Urinary bladder (tissue), 4 donors: Measurements from ENCODE around the gene TPI1. TPM values are rescaled to one million over a fixed set of nuclear protein-coding genes. Genes with fewer than 3 reads are reported as not detected.
A peak's percentile ranks its signal among the peaks of the same experiment; 100 is the strongest.

Source experiments
- DNase-seq: peaks from one replicate; pipeline ENCODE4 v3.0.0-alpha.2; 2015; ENCODE audit errors: extremely low spot score
- H3K27ac ChIP-seq: one replicate; pipeline ENCODE4 v1.5.1; 2013; ENCODE audit warnings: low read depth, mild to moderate bottlenecking, moderate library complexity
- H3K36me3 ChIP-seq: one replicate; pipeline ENCODE4 v1.6.1; 2013; ENCODE audit warnings: mild to moderate bottlenecking, moderate library complexity; ENCODE audit not compliant: insufficient read depth
- H3K4me1 ChIP-seq: one replicate; pipeline ENCODE4 v1.6.1; 2013; ENCODE audit warnings: mild to moderate bottlenecking, moderate library complexity; ENCODE audit not compliant: insufficient read depth
- H3K4me3 ChIP-seq: one replicate; pipeline ENCODE4 v1.5.1; 2013; ENCODE audit warnings: low read depth, low read length
- WGBS: extraction: QIAGEN DNeasy Blood & Tissue Kit; methylation state at CpG from one replicate; pipeline ENCODE4 v1.1.7; 2013; 5-methylcytosine and 5-hydroxymethylcytosine counted together
- polyA plus RNA-seq: library from polyadenylated mRNA; stranded (reverse); fragments of 200-250 nt; gene quantifications from one replicate; pipeline ENCODE4 v1.2.3, GENCODE V29; 2013
- total RNA-seq: library from RNA; depleted of rRNA; stranded (reverse); fragments of >200 nt; gene quantifications from one replicate; pipeline ENCODE4 v1.2.3, GENCODE V29; 2014
- donor health status: healthy with polysubstance abuse.
- donor health status: healthy.

Gene TPI1
- total RNA-seq: 331 TPM
- polyA plus RNA-seq: 708 TPM

DNA sequence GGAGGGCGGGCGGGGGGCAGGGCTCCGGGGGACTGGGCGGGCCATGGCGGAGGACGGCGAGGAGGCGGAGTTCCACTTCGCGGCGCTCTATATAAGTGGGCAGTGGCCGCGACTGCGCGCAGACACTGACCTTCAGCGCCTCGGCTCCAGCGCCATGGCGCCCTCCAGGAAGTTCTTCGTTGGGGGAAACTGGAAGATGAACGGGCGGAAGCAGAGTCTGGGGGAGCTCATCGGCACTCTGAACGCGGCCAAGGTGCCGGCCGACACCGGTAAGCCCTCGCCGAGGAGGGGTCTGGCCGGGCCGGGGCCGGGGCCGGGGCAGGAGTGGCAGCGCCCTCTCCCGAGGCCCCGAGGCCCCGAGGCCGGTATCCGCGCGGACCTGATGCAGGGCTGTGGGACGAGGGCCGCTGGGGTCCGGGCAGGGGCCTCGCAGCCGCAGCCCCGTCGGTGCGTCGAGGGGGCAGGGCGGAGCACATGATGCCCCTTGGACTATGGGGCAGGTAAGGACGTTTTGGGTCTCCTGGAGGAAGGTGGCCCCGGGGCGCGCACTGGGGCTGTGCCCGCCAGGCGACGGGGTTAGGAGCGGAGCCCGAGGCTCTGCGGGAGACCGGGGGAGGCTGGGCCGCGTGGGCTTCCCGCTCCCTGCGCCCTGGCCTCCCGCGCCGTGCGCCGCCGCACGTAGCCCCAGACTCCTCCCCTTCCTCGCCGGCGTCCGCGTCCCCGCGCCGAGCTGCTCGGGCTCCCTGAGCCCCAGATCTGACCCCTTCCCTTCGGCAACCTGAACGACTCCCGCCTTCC, at the start of gene TPI1:
TPI1 (plus strand) TSS at position 119 of the 798 bp plus-strand sequence; CDS start at position 155, 36 bp downstream.
- Histone ChIP-seq H3K36me3 (no peaks in the 10 kb centered on the region), H3K4me1 (no peaks in the 10 kb centered on the region), H3K27ac (peak within 1 kb of the TSS; percentile 95), H3K4me3 (peak within 1 kb of the TSS; percentile 91)
- under 1% methylated on average over 86 of the region's 86 CpGs for WGBS
- DNase-seq: peak; percentile 42

DNA sequence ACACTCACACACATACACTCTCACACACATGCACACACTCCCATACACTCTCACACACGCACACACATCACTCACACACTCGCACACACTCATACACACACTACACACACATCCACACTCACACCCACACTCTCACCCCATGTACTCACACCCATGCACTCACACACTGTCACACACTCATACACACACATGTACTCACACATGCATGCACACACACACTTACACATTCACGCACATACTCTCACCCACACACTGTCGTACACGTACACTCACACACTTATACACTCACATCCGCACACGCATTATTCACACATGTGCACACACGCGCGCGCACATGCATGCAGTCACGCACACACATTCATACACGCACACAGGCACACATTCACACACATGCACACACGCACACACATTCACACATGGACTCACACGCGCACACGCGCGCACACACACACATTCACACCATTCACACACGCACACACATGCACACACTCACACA, 49.6 kb upstream of the TPI1 start:
- WGBS: 88% methylated on average over 20 of the region's 20 CpGs
- no peak overlapping the region for H3K4me3 ChIP-seq
- no peaks in the 10 kb centered on the region for H3K4me1 ChIP-seq
- DNase-seq: no peak
- no peak overlapping the region for H3K27ac ChIP-seq
- H3K36me3 ChIP-seq: no peaks in the 10 kb centered on the region

DNA sequence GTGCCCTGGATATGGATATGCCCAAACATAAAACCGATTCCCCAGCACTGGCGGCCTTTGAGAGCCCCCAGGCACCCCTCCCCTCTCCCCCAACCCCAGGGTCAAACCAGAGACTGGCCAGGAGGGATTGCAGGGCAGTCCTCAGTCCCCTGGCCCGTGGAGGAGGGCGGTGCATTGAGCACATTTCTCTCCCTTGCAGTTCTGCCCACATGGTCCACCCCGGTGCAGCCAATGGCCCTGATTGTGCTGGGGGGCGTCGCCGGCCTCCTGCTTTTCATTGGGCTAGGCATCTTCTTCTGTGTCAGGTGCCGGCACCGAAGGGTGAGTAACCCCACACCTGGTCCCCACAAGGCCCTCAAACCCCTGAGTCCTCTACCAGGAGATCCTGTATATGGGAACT, 49.1 kb upstream of the TPI1 start:
- DNase-seq: no peak
- H3K36me3 ChIP-seq: no peaks in the 10 kb centered on the region
- H3K4me3 ChIP-seq: no peak overlapping the region
- no peak overlapping the region for H3K27ac ChIP-seq
- 60% methylated on average over 10 of the region's 10 CpGs for WGBS
- no peaks in the 10 kb centered on the region for H3K4me1 ChIP-seq

DNA sequence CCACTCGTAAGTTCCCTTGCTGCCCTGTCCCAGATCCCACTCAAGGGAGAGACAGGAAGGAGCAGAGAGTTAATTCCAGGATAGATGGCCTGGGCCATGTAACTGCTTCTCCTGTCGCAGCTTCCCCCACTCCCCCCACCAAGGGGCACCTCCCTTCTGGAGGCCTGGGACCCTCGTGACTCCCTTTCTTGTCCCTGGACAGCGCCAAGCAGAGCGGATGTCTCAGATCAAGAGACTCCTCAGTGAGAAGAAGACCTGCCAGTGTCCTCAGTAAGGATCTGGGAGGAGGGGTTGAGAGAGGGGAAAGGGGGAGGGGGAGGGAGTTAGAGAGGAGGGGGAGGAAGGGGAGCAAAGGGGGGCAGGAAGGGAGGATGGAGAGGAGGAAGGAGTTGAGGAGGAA, 48.7 kb upstream of the TPI1 start:
- H3K27ac ChIP-seq: no peak overlapping the region
- no peak for DNase-seq
- WGBS: 63% methylated on average over 5 of the region's 5 CpGs

DNA sequence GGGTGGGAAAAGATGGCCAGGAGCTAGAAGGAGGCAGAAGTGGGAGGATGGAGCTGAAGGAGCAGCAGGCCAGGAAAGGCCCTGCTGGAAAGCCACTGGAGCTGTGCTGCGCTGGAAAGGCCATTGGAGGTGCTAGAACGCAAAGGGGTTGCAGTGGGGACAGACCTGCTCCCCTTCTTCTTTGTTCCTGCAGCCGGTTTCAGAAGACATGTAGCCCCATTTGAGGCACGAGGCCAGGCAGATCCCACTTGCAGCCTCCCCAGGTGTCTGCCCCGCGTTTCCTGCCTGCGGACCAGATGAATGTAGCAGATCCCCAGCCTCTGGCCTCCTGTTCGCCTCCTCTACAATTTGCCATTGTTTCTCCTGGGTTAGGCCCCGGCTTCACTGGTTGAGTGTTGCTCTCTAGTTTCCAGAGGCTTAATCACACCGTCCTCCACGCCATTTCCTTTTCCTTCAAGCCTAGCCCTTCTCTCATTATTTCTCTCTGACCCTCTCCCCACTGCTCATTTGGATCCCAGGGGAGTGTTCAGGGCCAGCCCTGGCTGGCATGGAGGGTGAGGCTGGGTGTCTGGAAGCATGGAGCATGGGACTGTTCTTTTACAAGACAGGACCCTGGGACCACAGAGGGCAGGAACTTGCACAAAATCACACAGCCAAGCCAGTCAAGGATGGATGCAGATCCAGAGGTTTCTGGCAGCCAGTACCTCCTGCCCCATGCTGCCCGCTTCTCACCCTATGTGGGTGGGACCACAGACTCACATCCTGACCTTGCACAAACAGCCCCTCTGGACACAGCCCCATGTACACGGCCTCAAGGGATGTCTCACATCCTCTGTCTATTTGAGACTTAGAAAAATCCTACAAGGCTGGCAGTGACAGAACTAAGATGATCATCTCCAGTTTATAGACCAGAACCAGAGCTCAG, 48.0 kb upstream of the TPI1 start:
- Histone ChIP-seq H3K4me3 (no peak overlapping the region), H3K4me1 (no peaks in the 10 kb centered on the region), H3K27ac (no peak overlapping the region), H3K36me3 (no peaks in the 10 kb centered on the region)
- WGBS: 86% methylated on average over 13 of the region's 13 CpGs
- no peak for DNase-seq

More for the DNA sequence above, 48.7 kb upstream of the TPI1 start:
- no peak overlapping the region for H3K4me3 ChIP-seq
- H3K36me3 ChIP-seq: no peaks in the 10 kb centered on the region
- H3K4me1 ChIP-seq: no peaks in the 10 kb centered on the region

DNA sequence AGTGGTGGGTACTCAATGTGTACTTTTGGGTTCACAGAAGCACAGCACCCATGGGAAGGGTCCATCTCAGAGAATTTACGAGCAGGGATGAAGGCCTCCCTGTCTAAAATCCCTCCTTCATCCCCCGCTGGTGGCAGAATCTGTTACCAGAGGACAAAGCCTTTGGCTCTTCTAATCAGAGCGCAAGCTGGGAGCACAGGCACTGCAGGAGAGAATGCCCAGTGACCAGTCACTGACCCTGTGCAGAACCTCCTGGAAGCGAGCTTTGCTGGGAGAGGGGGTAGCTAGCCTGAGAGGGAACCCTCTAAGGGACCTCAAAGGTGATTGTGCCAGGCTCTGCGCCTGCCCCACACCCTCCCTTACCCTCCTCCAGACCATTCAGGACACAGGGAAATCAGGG, 47.2 kb upstream of the TPI1 start:
- H3K36me3 ChIP-seq: no peaks in the 10 kb centered on the region
- 84% methylated on average over 5 of the region's 5 CpGs for WGBS
- no peak for DNase-seq
- H3K27ac ChIP-seq: no peak overlapping the region
- no peak overlapping the region for H3K4me3 ChIP-seq
- H3K4me1 ChIP-seq: no peaks in the 10 kb centered on the region

DNA sequence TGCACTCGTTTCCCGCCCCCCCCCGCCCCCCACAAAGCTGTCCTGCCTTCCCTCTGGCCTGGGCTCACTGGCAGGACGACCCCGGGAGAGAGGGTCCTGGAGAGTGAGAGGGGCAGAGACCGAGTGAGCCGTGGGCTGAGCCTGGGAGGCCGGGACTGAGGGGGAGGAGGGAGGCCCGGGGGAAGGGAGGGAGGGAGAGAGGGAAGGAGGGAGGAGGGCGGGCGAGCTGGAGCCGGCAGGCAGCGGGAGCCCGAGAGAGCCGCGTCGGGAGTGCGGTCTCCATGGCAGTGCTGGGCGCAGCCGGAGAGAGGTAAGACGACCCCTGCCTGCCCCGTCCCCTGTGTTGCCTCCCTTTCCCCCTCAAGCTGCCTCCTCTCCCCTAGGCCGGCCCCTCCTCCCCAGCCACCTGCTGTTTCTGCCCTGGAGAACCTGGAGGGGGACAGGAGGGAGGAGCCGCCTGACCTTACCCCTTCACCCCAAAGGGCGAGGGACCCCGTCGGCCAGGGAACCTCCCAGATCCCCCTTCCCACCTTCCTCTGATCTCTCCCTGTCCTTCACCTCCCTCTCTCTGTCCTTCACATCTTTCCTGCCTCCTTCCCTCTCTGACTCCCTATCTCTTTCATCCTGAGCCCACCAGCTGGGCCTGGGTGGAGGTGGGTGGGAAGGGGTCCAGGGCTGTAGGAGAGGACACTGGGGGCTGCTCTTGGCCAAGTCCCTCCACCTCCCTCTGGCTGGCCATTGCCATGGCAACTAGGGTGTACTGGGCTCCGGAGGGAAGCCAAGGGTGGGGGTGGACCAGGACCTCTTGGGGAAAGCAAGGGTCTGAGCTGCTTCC, 45.5 kb upstream of the TPI1 start, which contains the start of gene GPR162:
GPR162 (plus strand) TSS at position 231 of the 835 bp plus-strand sequence. CDS start 2,078 bp downstream, outside the sequence.
- Histone ChIP-seq H3K27ac (no peak within 1 kb of the TSS), H3K4me1 (no peaks in the 10 kb centered on the region), H3K4me3 (peak within 1 kb of the TSS; percentile 43), H3K36me3 (no peaks in the 10 kb centered on the region)
- under 1% methylated on average over 28 of the region's 28 CpGs for WGBS
- peak; percentile 47 for DNase-seq

DNA sequence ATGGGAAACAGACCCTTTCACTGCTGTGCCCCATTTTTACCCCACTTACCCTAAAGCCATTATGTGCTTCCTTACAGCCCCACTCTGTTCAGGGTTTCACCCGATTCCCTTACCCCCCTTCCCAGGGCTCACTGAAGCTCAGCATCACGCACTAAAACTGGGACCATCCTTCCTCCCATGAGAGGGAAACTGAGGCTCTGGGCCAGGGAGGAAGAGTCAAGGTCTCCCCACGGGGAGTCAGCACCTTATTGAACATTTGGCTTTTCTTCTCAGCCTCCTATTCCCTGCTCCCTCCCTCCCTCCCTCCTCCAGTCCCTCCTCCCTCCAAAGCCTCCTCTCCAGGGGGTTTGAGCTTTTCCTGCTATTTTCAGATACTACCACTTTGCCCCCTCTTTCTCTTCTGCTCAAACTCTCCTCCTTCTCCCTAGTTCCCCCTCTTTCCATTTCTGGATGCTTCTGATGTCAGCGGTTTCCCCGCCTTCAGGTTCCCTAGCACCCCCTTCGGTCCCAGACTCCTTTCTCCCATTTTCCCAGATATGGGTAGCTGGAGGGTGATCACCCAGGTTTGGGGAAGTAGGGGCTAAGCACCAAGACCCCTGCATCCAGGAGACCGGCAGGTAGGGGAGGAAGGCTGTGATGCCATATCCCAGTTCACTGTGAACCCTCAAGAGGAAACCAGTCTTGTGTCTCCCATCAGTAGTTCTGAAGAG, 44.8 kb upstream of the TPI1 start:
- H3K36me3 ChIP-seq: no peaks in the 10 kb centered on the region
- no peaks in the 10 kb centered on the region for H3K4me1 ChIP-seq
- H3K27ac ChIP-seq: no peak overlapping the region
- WGBS: 57% methylated on average over 7 of the region's 7 CpGs
- no peak overlapping the region for H3K4me3 ChIP-seq
- DNase-seq: no peak

DNA sequence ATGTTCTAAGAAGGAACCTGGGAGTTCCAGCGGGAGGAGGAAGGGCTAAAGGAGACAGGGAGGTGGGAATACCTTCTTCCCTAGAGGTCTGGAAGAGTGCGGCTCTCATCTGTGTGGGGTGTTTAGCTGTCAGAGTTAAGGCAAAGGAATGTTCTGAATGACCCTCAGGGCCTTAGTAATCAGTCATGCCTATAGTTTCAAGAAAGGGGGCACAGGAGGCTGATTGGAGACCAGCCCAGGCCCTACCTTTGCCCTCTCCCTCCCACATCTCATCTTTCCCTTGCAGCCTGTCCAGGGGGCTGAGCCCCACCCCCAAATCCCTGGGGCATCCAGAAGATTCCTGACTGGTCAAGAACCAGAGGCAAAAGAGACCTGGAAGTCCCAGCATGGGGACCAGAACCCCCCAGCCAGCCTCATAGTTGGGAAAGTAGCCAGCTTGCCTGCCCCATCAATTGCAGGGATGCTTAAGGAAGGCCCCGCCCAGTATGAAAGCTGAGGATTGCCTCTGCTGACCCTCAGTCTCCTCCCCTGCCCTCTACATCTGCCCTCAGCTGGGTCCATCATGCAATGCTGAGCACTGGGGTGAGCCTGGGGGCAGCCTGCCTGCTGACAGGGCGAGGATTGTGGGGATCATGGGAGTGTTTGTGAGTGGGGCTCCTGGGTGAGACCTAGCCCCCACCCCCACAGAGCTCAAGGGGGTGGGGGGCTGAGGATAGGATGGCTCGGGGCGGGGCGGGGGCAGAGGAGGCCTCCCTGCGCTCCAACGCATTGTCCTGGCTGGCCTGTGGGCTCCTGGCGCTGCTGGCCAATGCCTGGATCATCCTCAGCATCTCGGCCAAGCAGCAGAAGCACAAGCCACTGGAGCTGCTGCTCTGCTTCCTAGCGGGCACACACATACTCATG, 43.9 kb upstream of the TPI1 start:
- Histone ChIP-seq H3K27ac (no peak overlapping the region), H3K4me3 (no peak overlapping the region), H3K36me3 (no peaks in the 10 kb centered on the region), H3K4me1 (no peaks in the 10 kb centered on the region)
- DNase-seq: no peak
- 81% methylated on average over 12 of the region's 12 CpGs for WGBS

DNA sequence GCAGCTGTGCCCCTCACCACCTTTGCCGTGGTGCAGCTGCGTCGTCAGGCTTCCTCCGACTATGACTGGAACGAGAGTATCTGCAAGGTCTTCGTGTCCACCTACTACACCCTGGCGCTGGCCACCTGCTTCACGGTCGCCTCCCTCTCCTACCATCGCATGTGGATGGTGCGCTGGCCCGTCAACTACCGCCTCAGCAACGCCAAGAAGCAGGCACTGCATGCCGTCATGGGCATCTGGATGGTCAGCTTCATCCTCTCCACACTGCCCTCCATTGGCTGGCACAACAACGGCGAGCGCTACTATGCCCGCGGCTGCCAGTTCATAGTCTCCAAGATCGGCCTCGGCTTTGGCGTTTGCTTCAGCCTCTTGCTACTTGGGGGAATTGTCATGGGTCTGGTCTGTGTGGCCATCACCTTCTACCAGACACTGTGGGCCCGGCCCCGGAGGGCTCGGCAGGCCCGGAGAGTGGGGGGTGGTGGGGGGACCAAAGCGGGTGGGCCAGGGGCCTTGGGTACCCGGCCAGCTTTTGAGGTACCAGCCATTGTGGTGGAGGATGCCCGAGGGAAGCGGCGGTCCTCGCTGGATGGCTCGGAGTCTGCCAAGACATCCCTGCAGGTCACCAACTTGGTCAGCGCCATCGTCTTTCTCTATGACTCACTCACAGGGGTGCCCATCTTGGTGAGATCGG, 43.1 kb upstream of the TPI1 start:
- Histone ChIP-seq H3K4me3 (no peak overlapping the region), H3K36me3 (no peaks in the 10 kb centered on the region), H3K27ac (no peak overlapping the region), H3K4me1 (no peaks in the 10 kb centered on the region)
- WGBS: 91% methylated on average over 37 of the region's 37 CpGs
- DNase-seq: no peak

DNA sequence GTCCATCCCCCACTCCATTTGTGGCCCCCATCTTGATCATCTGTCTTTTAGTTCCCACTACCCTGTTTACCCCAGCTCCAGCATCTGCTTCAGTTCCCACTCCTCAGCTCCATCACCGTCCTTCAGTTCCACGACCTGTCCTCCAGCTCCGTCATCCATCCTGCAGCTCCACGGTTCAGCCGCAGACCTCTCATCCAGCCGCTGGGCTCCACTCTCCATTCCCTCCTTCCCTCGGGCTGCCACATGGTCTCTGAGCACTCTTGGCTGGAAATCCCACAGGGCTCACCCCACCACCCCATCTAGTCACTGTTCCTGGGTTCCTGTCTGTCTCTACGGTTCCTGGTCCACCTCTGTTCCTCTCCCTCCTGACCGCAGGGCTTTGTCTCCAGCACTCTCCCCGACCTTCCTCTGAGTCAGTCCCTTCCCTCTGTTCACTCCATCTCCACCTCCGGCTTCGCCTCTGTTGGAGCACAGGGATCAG, 42.4 kb upstream of the TPI1 start:
- no peak overlapping the region for H3K4me3 ChIP-seq
- no peaks in the 10 kb centered on the region for H3K36me3 ChIP-seq
- WGBS: 45% methylated on average over 12 of the region's 12 CpGs
- no peaks in the 10 kb centered on the region for H3K4me1 ChIP-seq
- H3K27ac ChIP-seq: no peak overlapping the region
- no peak for DNase-seq
